ENCODE results near the gene CNTNAP4.

The CNTNAP4 gene

GRCh38 chr16:76309639-76310335 is 32.6 kb downstream of the CNTNAP4 start:
- no peak for DNase-seq

- DNase-seq = no peak
These were observed 34.1 kb downstream of the CNTNAP4 start for GRCh38 chr16:76311260-76311659.

GRCh38 chr16:76318565-76318964 is 41.4 kb downstream of the CNTNAP4 start:
- no peak for DNase-seq

- no peak for DNase-seq
These were observed 51.9 kb downstream of the CNTNAP4 start for GRCh38 chr16:76329106-76329505.

- no peak for DNase-seq
These were observed 58.2 kb downstream of the CNTNAP4 start for GRCh38 chr16:76335180-76335974.

- DNase-seq = no peak
These were observed 58.9 kb downstream of the CNTNAP4 start for GRCh38 chr16:76336112-76336511.

GRCh38 chr16:76338472-76338871 is 61.3 kb downstream of the CNTNAP4 start:
- DNase-seq = no peak

- no peak for DNase-seq
These were observed 66.6 kb downstream of the CNTNAP4 start for GRCh38 chr16:76343769-76344168.

GRCh38 chr16:76345163-76345661 is 68.0 kb downstream of the CNTNAP4 start:
- DNase-seq = no peak

GRCh38 chr16:76346210-76346609 is 69.0 kb downstream of the CNTNAP4 start:
- DNase-seq = no peak

GRCh38 chr16:76351441-76351840 is 74.2 kb downstream of the CNTNAP4 start:
- no peak for DNase-seq

GRCh38 chr16:76360404-76360803 is 83.2 kb downstream of the CNTNAP4 start:
- DNase-seq = no peak

- no peak for DNase-seq
These were observed 93.1 kb downstream of the CNTNAP4 start for GRCh38 chr16:76370344-76370743.

- no peak for DNase-seq
These were observed 94.2 kb downstream of the CNTNAP4 start for GRCh38 chr16:76371441-76371840.

- no peak for DNase-seq
These were observed 96.8 kb downstream of the CNTNAP4 start for GRCh38 chr16:76373998-76374397.

- DNase-seq = no peak
These were observed 99.8 kb downstream of the CNTNAP4 start for GRCh38 chr16:76376988-76377387.

- no peak for DNase-seq
These were observed 100.8 kb downstream of the CNTNAP4 start for GRCh38 chr16:76378020-76378419.

- no peak for DNase-seq
These were observed 103.9 kb downstream of the CNTNAP4 start for GRCh38 chr16:76381096-76381495.

GRCh38 chr16:76385601-76386230 is 108.5 kb downstream of the CNTNAP4 start:
- no peak for DNase-seq

- DNase-seq = no peak
These were observed 109.6 kb downstream of the CNTNAP4 start for GRCh38 chr16:76386784-76387183.

- no peak for DNase-seq
These were observed 110.8 kb downstream of the CNTNAP4 start for GRCh38 chr16:76387994-76388393.

GRCh38 chr16:76389126-76389525 is 111.9 kb downstream of the CNTNAP4 start:
- no peak for DNase-seq

- no peak for DNase-seq
These were observed 113.3 kb downstream of the CNTNAP4 start for GRCh38 chr16:76390476-76390875.

GRCh38 chr16:76396977-76397376 is 119.8 kb downstream of the CNTNAP4 start:
- DNase-seq = no peak

Measured in activated CD8-positive, alpha-beta memory T cell treated with anti-CD3 and anti-CD28 coated beads, Interleukin-2, amount 50 U/mL, for 48 hours (primary cell).